Thymus (tissue), 11 donors: ENCODE data around the gene ROBO2. TPM values are rescaled to one million over a fixed set of nuclear protein-coding genes. Genes with fewer than 3 reads are reported as not detected.

ENCODE experiments used
- DNase-seq, 9 donors: peaks; one replicate each; pipeline ENCODE4 v3.0.0-alpha.2; 2013; ENCODE audit warnings: low spot score in 9 of 9, low read depth in 6 of 9, missing footprints in 1 of 9
- H3K27ac ChIP-seq, 2 donors: one replicate each; pipeline ENCODE4 v1.5.1; 2013; ENCODE audit warnings: control low read depth in 1 of 2, low read depth in 1 of 2, low read length in 1 of 2, mild to moderate bottlenecking in 1 of 2, moderate library complexity in 1 of 2
- H3K27me3 ChIP-seq, 2 donors: one replicate each; pipeline ENCODE4 v1.5.1; 2013; ENCODE audit warnings: low read length in 1 of 2; ENCODE audit not compliant: control insufficient read depth in 2 of 2, insufficient read depth in 1 of 2
- H3K36me3 ChIP-seq, 2 donors: one replicate each; pipeline ENCODE4 v1.5.1; 2013; ENCODE audit warnings: low read length in 1 of 2, mild to moderate bottlenecking in 1 of 2, moderate library complexity in 1 of 2; ENCODE audit not compliant: control insufficient read depth in 2 of 2, insufficient read depth in 2 of 2
- H3K4me1 ChIP-seq, 2 donors: one replicate each; pipeline ENCODE4 v1.5.1; 2013; ENCODE audit warnings: low read length in 2 of 2; ENCODE audit not compliant: control insufficient read depth in 2 of 2, insufficient read depth in 2 of 2
- H3K4me3 ChIP-seq, 2 donors: one replicate each; pipeline ENCODE4 v1.5.1; 2013; ENCODE audit warnings: low read length in 2 of 2, control low read depth in 1 of 2, mild to moderate bottlenecking in 1 of 2
- H3K9me3 ChIP-seq, 2 donors: one replicate each; pipeline ENCODE4 v1.5.1; 2013; ENCODE audit warnings: low read length in 1 of 2, mild to moderate bottlenecking in 1 of 2; ENCODE audit not compliant: control insufficient read depth in 2 of 2, insufficient read depth in 1 of 2
- WGBS: extraction: QIAGEN DNeasy Blood & Tissue Kit; methylation state at CpG from one replicate; pipeline ENCODE4 v1.1.7; 2013; 5-methylcytosine and 5-hydroxymethylcytosine counted together
- polyA plus RNA-seq: library from polyadenylated mRNA; stranded (reverse); fragments of 200-250 nt; gene quantifications from one replicate; pipeline ENCODE4 v1.2.3, GENCODE V29; 2013
- total RNA-seq: library from RNA; stranded (reverse); fragments of 120-200 nt; gene quantifications from one replicate; pipeline ENCODE4 v1.2.4, GENCODE V29; 2013
- donor health status: healthy.

Gene ROBO2
- total and polyA plus RNA-seq, 2 donors, result 2.6 to 9.3 TPM

DNA sequence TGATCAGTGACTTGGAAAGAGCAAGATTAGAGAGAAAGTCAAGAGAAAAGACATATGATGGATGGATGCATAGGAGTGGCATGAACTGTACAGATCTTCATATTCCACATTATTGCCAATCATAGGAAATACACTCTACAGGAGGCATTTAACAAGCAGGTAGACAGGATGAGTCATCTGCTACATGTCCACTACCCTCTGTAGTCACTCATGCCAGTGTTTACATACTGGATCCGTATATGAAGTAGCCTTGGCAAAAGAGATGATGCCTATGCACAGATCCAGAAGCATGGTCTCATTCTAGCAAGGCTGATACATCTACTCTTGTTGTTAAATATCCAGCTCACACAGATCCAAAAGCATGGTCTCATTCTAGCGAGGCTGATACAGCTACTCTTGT is 632.1 kb downstream of the ROBO2 start:
- Histone ChIP-seq H3K4me1 (no peaks in the 10 kb centered on the region), H3K9me3 (peaks cover 0 to 6% of the 10 kb centered on the region in 2 donors), H3K27ac (no peak overlapping the region), H3K36me3 (no peaks in the 10 kb centered on the region), H3K27me3 (no peaks in the 10 kb centered on the region), H3K4me3 (no peak overlapping the region)
- no peak for DNase-seq
- 93% methylated on average over 2 of the region's 2 CpGs for WGBS

- no peaks in the 10 kb centered on the region for H3K36me3 ChIP-seq
- DNase-seq, result no peak
- H3K4me3 ChIP-seq, result no peak overlapping the region
- no peaks in the 10 kb centered on the region for H3K4me1 ChIP-seq
- H3K27ac ChIP-seq, result no peak overlapping the region
- H3K27me3 ChIP-seq, result no peaks in the 10 kb centered on the region
- 92% methylated on average over 2 of the region's 2 CpGs for WGBS
- peaks cover 0 to 4% of the 10 kb centered on the region in 2 donors for H3K9me3 ChIP-seq
Measured at GRCh38 chr3:77682162-77682561, 642.3 kb downstream of the ROBO2 start.

GRCh38 chr3:77684115-77684514 is 644.2 kb downstream of the ROBO2 start:
- Histone ChIP-seq H3K27ac (no peak overlapping the region), H3K4me3 (no peak overlapping the region), H3K4me1 (no peaks in the 10 kb centered on the region), H3K27me3 (no peaks in the 10 kb centered on the region), H3K36me3 (no peaks in the 10 kb centered on the region), H3K9me3 (peaks cover 0 to 4% of the 10 kb centered on the region in 2 donors)
- DNase-seq, result no peak

DNA sequence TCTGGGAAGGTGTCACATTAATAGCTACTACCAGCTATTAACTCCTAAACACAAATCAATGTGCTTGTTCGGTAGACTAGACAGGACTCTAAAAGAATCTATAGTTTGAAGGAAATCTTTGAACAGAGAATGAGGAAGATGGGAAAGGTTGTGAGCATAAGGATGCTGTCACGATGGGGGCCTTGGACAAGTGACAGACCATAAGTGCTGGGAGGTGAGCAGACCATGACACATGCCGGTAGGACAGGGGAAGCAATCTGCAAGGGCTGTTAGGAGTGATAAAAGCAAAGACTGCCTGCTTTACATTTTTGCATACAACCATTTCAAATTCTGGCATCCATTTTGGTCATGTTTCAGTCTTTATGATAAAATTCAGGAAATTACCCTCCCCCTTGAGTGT is 645.8 kb downstream of the ROBO2 start:
- Histone ChIP-seq H3K27ac (no peak overlapping the region), H3K36me3 (no peaks in the 10 kb centered on the region), H3K27me3 (no peaks in the 10 kb centered on the region), H3K9me3 (peaks cover 0 to 7% of the 10 kb centered on the region in 2 donors), H3K4me3 (no peak overlapping the region), H3K4me1 (no peaks in the 10 kb centered on the region)
- WGBS, result 78% methylated on average over 3 of the region's 3 CpGs
- DNase-seq, result no peak

DNA sequence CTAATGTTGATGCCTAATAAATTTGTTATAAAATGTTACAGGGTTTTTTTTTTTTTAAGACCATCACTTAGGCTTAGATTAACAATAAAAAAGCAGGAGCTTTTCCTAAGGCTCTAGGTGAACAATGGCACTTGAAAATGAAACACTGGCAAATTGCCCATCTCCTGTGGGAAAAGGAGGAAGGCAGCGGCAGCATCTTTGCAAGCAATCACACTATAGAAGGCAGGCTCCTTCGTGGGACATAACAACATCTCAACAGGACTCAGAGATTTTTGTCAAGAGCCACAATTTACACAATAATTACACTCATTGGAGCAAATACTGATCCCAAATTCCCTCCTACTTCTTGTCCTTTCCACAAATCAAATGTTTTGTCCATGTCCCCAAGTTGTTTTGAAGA is 646.7 kb downstream of the ROBO2 start:
- no peak for DNase-seq
- H3K4me3 ChIP-seq, result no peak overlapping the region
- H3K27me3 ChIP-seq, result no peaks in the 10 kb centered on the region
- H3K27ac ChIP-seq, result no peak overlapping the region
- H3K9me3 ChIP-seq, result peaks cover 0 to 7% of the 10 kb centered on the region in 2 donors
- whole genome bisulfite sequencing, result 17% methylated on average over 2 of the region's 2 CpGs
- no peaks in the 10 kb centered on the region for H3K4me1 ChIP-seq
- no peaks in the 10 kb centered on the region for H3K36me3 ChIP-seq

GRCh38 chr3:77687545-77687944 is 647.6 kb downstream of the ROBO2 start:
- Histone ChIP-seq H3K36me3 (no peaks in the 10 kb centered on the region), H3K27me3 (no peaks in the 10 kb centered on the region), H3K4me3 (no peak overlapping the region), H3K4me1 (no peaks in the 10 kb centered on the region), H3K27ac (no peak overlapping the region), H3K9me3 (peaks cover 0 to 3% of the 10 kb centered on the region in 2 donors)
- WGBS, result 52% methylated on average over 3 of the region's 3 CpGs
- DNase-seq, result no peak

DNA sequence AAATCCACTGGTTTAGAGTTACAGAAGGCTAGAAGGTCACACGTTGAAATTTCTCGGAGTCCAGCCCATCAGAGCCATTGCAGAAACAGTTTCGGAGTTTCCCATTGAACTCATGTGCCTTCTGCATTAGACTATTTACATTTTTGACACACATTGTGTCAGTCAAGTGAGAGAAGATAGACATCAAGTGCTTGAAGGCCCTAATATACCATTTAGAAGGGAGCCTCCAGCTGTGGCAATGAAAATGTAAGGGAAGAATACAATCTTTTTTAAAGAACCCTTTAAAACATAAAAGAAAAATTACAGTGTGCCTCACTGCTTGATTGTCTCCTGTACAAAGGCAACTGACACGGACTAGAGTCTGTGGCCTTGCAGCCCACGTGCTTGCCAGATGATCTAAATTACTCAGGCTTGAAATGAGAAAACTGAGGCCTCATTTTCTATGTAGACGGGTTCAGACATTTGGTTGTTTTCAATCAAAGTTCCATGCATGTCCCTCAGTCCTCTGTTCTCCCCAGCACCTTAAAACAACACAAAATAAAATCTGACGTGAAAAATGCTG is 650.5 kb downstream of the ROBO2 start:
- Histone ChIP-seq H3K27me3 (no peaks in the 10 kb centered on the region), H3K4me1 (no peaks in the 10 kb centered on the region), H3K4me3 (no peak overlapping the region), H3K9me3 (peaks cover 0 to 3% of the 10 kb centered on the region in 2 donors), H3K27ac (no peak overlapping the region), H3K36me3 (no peaks in the 10 kb centered on the region)
- DNase-seq, result no peak
- 87% methylated on average over 7 of the region's 7 CpGs for WGBS

DNA sequence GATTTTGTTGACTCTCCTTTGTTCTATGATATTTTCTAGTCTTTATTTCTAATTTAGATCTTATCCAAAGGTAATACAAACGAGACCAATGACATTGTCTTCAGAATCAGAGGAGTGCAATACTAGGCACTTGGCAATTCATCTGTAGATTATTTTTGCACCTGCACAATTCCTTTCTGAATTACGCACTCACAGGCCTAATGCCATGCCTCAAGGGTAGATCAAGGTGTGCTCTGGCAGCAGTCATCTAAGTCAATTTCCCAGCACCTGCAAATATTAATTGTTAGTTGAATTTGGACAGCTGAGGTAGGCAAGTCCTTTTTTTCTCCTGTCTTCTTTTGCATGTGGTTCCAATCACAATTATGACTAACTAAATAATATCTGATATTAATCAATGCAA is 653.2 kb downstream of the ROBO2 start:
- H3K27ac ChIP-seq, result no peak overlapping the region
- no peaks in the 10 kb centered on the region for H3K27me3 ChIP-seq
- H3K9me3 ChIP-seq, result peaks cover 0 to 3% of the 10 kb centered on the region in 2 donors
- H3K4me3 ChIP-seq, result no peak overlapping the region
- DNase-seq, result no peak
- no peaks in the 10 kb centered on the region for H3K4me1 ChIP-seq
- no peaks in the 10 kb centered on the region for H3K36me3 ChIP-seq
- 88% methylated on average over 2 of the region's 2 CpGs for WGBS

DNA sequence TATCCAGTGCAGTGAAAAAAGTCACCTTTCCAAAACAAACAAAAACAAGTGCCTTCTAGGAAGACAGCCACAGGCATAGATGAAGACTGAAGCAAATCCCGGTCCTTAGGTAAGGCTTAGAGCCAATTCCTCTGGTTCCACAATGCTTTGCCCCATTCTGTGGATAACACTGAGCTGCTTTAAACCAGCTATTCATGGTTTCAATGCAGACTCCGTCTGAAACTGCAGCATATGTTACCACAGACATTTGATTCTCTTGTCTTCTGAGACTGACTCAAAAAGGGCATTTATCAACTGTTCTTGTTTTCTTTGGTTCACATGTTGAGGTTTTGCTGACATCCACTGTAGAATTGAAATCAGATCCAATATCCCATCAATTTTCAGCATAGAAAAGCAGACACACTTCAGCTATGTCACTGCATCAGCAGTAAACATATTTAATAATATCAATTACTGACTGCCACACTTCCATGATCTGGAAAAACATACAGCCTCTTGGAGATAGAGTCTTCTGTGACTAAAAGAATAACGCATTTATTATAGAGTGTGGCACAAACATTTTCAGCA is 659.3 kb downstream of the ROBO2 start:
- no peaks in the 10 kb centered on the region for H3K36me3 ChIP-seq
- DNase-seq, result no peak
- H3K9me3 ChIP-seq, result no peaks in the 10 kb centered on the region
- H3K4me3 ChIP-seq, result no peak overlapping the region
- H3K27me3 ChIP-seq, result no peaks in the 10 kb centered on the region
- no peak overlapping the region for H3K27ac ChIP-seq
- no peaks in the 10 kb centered on the region for H3K4me1 ChIP-seq
- 88% methylated on average over 3 of the region's 3 CpGs for WGBS
